DOHH2 (cell line): ENCODE results near the gene TTLL13.

Experiments used
- EZH2phosphoT487 ChIP-seq: fragments of 200-600 bp; sonication (generic); IDR thresholded peaks from 2 replicates; pipeline ENCODE4 v1.6.1; 2017; ENCODE audit warnings: borderline replicate concordance, mild to moderate bottlenecking, antibody characterized with exemption, low read length, moderate library complexity, mixed read lengths
- TF ChIP-seq, protein P1 (sequence below): fragments of 200-600 bp; sonication (generic); IDR thresholded peaks from one replicate; pipeline ENCODE4 v1.5.1; 2014; ENCODE audit warnings: antibody characterized with exemption, mild to moderate bottlenecking, low read depth, low read length; ENCODE audit not compliant: poor library complexity, severe bottlenecking

DNA sequence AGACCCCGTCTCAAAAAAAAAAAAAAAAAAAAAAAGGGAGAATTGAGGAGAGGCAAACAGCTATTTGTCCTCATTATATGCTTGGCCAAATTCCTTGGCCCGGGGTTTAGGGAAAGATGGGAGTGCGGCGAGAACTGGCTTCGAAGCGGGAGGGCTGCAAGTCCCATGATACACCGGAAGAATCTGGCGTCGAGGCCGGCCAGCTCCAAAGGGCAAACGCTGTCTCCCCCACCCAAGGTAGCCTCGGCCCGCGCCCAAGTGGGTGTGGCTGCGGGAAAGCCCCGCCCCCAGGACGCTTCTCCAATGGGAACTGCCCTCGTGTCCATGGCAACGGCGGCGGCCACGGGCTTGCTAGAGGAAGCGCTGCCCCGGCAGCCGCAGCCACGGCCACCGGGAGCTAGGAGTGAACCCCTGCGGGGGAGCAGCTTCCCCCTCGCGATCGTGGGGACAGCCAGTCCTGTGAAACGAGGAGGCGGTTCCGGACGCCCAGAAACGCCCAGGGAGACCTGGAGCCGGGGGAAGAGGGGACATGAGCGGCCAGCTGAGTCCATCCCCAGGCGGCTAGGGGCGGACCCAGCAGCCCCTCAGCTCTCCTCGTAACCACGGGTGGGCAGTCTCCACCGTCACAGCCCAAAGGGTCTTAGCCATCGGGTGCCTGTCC is at the start of gene TTLL13:
- TF ChIP-seq, protein P1, sequence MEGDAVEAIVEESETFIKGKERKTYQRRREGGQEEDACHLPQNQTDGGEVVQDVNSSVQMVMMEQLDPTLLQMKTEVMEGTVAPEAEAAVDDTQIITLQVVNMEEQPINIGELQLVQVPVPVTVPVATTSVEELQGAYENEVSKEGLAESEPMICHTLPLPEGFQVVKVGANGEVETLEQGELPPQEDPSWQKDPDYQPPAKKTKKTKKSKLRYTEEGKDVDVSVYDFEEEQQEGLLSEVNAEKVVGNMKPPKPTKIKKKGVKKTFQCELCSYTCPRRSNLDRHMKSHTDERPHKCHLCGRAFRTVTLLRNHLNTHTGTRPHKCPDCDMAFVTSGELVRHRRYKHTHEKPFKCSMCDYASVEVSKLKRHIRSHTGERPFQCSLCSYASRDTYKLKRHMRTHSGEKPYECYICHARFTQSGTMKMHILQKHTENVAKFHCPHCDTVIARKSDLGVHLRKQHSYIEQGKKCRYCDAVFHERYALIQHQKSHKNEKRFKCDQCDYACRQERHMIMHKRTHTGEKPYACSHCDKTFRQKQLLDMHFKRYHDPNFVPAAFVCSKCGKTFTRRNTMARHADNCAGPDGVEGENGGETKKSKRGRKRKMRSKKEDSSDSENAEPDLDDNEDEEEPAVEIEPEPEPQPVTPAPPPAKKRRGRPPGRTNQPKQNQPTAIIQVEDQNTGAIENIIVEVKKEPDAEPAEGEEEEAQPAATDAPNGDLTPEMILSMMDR = no peak
- TF ChIP-seq EZH2phosphoT487 = no peak
